Panc1 (cell line): ENCODE results near the gene PARVG. TPM values are rescaled to one million over a fixed set of nuclear protein-coding genes. Genes with fewer than 3 reads are reported as not detected.

Source experiments
- ATAC-seq: fragments of 200-7000 bp; cut with Tn5 transposase; 2 replicates; pipeline ENCODE4 v1.9.1; 2020; ENCODE audit warnings: mild to moderate bottlenecking, moderate library complexity
- BruUV-seq: library from RNA; stranded (reverse); fragments of 400-500 nt; replicated peaks from 2 replicates; lab custom pipeline; 2021; lab: Mats Ljungman, UMichigan
- CTCF ChIA-PET: fragments of 300-600 bp; sonication (Branson Sonifier 250); formaldehyde crosslinking; loops from one replicate; lab custom pipeline; 2022; ENCODE audit warnings: antibody characterized with exemption; lab: Charles Lee
- POLR2A ChIA-PET: fragments of 300-600 bp; sonication (Branson Sonifier 250); formaldehyde crosslinking; loops from one replicate; lab custom pipeline; 2022; ENCODE audit warnings: antibody characterized with exemption; lab: Charles Lee
- DNase-seq: peaks from one replicate; pipeline ENCODE4 v3.0.0-alpha.2; 2010; ENCODE audit warnings: low read depth, low spot score
- H3K27ac ChIP-seq: 2 replicates; pipeline ENCODE4 v1.5.1; 2011; ENCODE audit warnings: mild to moderate bottlenecking, low read length, inconsistent platforms
- H3K27me3 ChIP-seq: fragments of 200-500 bp; sonication (Bioruptor generic); 2 replicates; pipeline ENCODE4 v1.6.0; 2014; ENCODE audit warnings: low read length, inconsistent platforms; ENCODE audit not compliant: control insufficient read depth, insufficient read depth
- H3K36me3 ChIP-seq: fragments of 200-500 bp; sonication (Bioruptor generic); 2 replicates; pipeline ENCODE4 v1.5.1; 2014; ENCODE audit warnings: inconsistent platforms, mild to moderate bottlenecking, low read length, moderate library complexity; ENCODE audit not compliant: control insufficient read depth, insufficient read depth
- H3K4me1 ChIP-seq: 2 replicates; pipeline ENCODE4 v1.5.1; 2011; ENCODE audit warnings: inconsistent platforms, mild to moderate bottlenecking, low read length, moderate library complexity; ENCODE audit not compliant: control insufficient read depth, insufficient read depth
- H3K4me3 ChIP-seq, 2 experiments: 2 replicates each; pipeline ENCODE4 v1.5.1; 2011 to 2012; ENCODE audit warnings: low read depth in 2 of 2, low read length in 2 of 2, mild to moderate bottlenecking in 2 of 2, inconsistent platforms in 1 of 2, moderate library complexity in 1 of 2
- H3K9me3 ChIP-seq: fragments of 200-500 bp; sonication (Bioruptor generic); 2 replicates; pipeline ENCODE4 v1.5.1; 2014; ENCODE audit warnings: low read depth, mild to moderate bottlenecking, inconsistent platforms, low read length, moderate library complexity; ENCODE audit not compliant: control insufficient read depth, insufficient read depth
- POLR2AphosphoS5 ChIP-seq: IDR thresholded peaks from 2 replicates; pipeline ENCODE4 v1.6.1; 2012; ENCODE audit warnings: mild to moderate bottlenecking, low read depth, low read length, moderate library complexity
- SIN3A ChIP-seq: IDR thresholded peaks from 2 replicates; pipeline ENCODE4 v1.6.1; 2012; ENCODE audit warnings: low read depth, mild to moderate bottlenecking, low read length, moderate library complexity, borderline replicate concordance; ENCODE audit not compliant: insufficient read depth
- TCF7L2 ChIP-seq: IDR thresholded peaks from 2 replicates; pipeline ENCODE4 v1.6.1; 2011; ENCODE audit warnings: mild to moderate bottlenecking, low read depth, low read length, inconsistent platforms
- in situ Hi-C: cut with HindIII; loops from 2 replicates; pipeline ENCODE4 v1.10.0; 2016; ENCODE audit warnings: low sequenced_read_pairs, low pct_unique_long_range_greater_than_20kb
- intact Hi-C: fragments of 100-400 bp; cut with micrococcal nuclease; formaldehyde crosslinking; loops from one replicate; pipeline ENCODE4 v1.10.0; 2022; ENCODE audit not compliant: unreplicated experiment
- total RNA-seq: library from RNA; stranded (reverse); gene quantifications from one replicate; pipeline ENCODE4 v1.2.1, GENCODE V29; 2021; ENCODE audit not compliant: unreplicated experiment
- TF ChIP-seq, protein P1 (sequence below): fragments of 450-650 bp; IDR thresholded peaks from 2 replicates; pipeline ENCODE4 v1.5.1; 2017; ENCODE audit warnings: mild to moderate bottlenecking
- TF ChIP-seq, protein P2 (sequence below), 2 experiments: IDR thresholded peaks; 2 replicates each; pipeline ENCODE4 v1.6.1; 2011 to 2012; ENCODE audit warnings: low read depth in 2 of 2, control low read depth in 1 of 2, low read length in 1 of 2, mild to moderate bottlenecking in 1 of 2, moderate library complexity in 1 of 2; ENCODE audit not compliant: insufficient read depth in 1 of 2

Gene PARVG
- total RNA-seq, 1 experiment from 2014 or later: 0.21 TPM

DNA sequence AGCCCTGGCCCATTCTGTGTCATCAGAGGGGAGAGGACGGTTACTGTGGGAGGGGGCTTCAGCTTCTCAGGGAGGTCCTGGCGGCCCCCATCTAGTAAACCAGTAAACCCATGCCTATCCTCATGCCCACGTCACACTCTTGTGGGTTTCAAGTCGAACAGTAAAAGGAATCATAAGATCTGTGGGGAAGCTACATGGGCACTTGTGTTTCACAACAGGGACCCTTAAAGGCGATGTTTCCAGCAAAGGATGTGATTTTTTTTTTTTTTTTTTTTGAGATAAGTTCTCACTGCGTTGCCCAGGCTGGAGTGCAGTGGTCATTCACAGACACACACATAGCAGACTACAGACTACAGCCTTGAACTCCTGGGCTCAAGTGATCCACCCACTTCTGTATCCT is 9.2 kb upstream of the PARVG start:
- DNase-seq (no peak), ATAC-seq (no peak)
- no peaks in the 10 kb centered on the region for H3K9me3 ChIP-seq
- POLR2A ChIA-PET: interaction anchor here (0.7 kb wide), 1 partner anchor 75 kb away, joined by 10 read pairs; no protein-coding TSS in a partner anchor
- no peaks in the 10 kb centered on the region for H3K4me1 ChIP-seq
- H3K4me3 ChIP-seq: no peak overlapping the region
- CTCF ChIA-PET: no interaction called here
- H3K27me3 ChIP-seq: no peaks in the 10 kb centered on the region
- intact Hi-C loops: no loop called here
- H3K27ac ChIP-seq: no peak overlapping the region
- in situ Hi-C loops: no loop called here
- no TSS peak for BruUV-seq
- TF ChIP-seq POLR2AphosphoS5: no peak
- no peak for TF ChIP-seq SIN3A
- TF ChIP-seq TCF7L2: no peak
- TF ChIP-seq, protein P1, sequence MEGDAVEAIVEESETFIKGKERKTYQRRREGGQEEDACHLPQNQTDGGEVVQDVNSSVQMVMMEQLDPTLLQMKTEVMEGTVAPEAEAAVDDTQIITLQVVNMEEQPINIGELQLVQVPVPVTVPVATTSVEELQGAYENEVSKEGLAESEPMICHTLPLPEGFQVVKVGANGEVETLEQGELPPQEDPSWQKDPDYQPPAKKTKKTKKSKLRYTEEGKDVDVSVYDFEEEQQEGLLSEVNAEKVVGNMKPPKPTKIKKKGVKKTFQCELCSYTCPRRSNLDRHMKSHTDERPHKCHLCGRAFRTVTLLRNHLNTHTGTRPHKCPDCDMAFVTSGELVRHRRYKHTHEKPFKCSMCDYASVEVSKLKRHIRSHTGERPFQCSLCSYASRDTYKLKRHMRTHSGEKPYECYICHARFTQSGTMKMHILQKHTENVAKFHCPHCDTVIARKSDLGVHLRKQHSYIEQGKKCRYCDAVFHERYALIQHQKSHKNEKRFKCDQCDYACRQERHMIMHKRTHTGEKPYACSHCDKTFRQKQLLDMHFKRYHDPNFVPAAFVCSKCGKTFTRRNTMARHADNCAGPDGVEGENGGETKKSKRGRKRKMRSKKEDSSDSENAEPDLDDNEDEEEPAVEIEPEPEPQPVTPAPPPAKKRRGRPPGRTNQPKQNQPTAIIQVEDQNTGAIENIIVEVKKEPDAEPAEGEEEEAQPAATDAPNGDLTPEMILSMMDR: no peak
- TF ChIP-seq, protein P2, sequence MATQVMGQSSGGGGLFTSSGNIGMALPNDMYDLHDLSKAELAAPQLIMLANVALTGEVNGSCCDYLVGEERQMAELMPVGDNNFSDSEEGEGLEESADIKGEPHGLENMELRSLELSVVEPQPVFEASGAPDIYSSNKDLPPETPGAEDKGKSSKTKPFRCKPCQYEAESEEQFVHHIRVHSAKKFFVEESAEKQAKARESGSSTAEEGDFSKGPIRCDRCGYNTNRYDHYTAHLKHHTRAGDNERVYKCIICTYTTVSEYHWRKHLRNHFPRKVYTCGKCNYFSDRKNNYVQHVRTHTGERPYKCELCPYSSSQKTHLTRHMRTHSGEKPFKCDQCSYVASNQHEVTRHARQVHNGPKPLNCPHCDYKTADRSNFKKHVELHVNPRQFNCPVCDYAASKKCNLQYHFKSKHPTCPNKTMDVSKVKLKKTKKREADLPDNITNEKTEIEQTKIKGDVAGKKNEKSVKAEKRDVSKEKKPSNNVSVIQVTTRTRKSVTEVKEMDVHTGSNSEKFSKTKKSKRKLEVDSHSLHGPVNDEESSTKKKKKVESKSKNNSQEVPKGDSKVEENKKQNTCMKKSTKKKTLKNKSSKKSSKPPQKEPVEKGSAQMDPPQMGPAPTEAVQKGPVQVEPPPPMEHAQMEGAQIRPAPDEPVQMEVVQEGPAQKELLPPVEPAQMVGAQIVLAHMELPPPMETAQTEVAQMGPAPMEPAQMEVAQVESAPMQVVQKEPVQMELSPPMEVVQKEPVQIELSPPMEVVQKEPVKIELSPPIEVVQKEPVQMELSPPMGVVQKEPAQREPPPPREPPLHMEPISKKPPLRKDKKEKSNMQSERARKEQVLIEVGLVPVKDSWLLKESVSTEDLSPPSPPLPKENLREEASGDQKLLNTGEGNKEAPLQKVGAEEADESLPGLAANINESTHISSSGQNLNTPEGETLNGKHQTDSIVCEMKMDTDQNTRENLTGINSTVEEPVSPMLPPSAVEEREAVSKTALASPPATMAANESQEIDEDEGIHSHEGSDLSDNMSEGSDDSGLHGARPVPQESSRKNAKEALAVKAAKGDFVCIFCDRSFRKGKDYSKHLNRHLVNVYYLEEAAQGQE (IDR thresholded peaks at IDR 0.05; ENCODE audit: insufficient read depth in 1 of 2, low read depth in 2 of 2, low read length in 1 of 2): no peak
- no peaks in the 10 kb centered on the region for H3K36me3 ChIP-seq

DNA sequence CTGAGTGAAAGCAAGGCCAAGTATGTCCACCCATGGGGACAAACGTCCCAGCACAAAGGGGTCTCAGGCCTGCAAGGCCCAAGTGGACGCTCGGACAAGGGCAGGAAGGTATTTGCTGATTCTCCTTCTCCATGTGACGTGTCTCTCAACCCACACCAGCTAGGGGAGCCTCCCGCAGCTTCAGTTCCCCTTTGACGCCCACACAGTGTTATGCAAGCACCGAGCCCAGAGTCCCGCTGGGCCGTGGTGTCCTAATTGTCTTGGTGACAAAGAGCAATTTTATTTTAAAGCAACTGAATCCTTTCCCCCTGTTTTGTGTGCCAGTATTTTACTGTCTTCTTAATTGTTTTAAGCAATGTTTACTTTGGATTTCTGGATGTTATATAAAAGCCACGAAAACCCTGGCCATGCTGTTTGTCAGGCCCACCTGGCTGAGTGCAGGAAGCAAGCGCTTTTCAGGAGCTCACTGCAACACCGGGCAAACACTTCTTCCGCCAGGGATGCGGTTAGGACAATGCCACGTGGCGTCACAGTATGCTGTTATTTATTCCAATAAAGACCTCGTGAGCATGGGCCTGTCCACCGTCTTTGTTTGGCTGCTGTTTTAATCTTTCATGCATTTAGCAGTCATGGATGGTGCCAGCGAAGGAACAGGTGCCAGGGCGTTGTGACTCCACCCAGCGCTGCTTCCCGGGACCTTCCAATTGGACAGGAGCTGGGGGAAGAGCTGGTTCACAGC is 8.2 kb upstream of the PARVG start:
- CTCF ChIA-PET: interaction anchor here (0.6 kb wide), 1 partner anchor 179 kb away, joined by 3 read pairs; no protein-coding TSS in a partner anchor
- Histone ChIP-seq H3K4me3 (no peak overlapping the region), H3K36me3 (no peaks in the 10 kb centered on the region), H3K27me3 (no peaks in the 10 kb centered on the region), H3K9me3 (no peaks in the 10 kb centered on the region), H3K27ac (no peak overlapping the region), H3K4me1 (no peaks in the 10 kb centered on the region)
- POLR2A ChIA-PET: no interaction called here
- ATAC-seq (no peak), DNase-seq (no peak)
- intact Hi-C loops (no loop called here), in situ Hi-C loops (no loop called here)
- TF ChIP-seq, protein P2 (IDR thresholded peaks at IDR 0.05; ENCODE audit: insufficient read depth in 1 of 2, low read depth in 2 of 2, low read length in 1 of 2): no peak
- TF ChIP-seq SIN3A (no peak), TCF7L2 (no peak), POLR2AphosphoS5 (no peak)
- TF ChIP-seq, protein P1: no peak
- BruUV-seq: no TSS peak
